ENCODE results near the gene BRD1. TPM values are rescaled to one million over a fixed set of nuclear protein-coding genes. Genes with fewer than 3 reads are reported as not detected.
A peak's percentile ranks its signal among the peaks of the same experiment; 100 is the strongest.

The BRD1 gene
- total and polyA plus RNA-seq, 9 of the 15 experiments (the other 6 are each of a cell fraction or from before 2014, with no cell fraction given), result 0.42 to 17.6 (median 5.5) TPM

- TF ChIP-seq ZNF184 (CRISPR knock-in tag; IDR thresholded peaks at IDR 0.05) (no peak), TAF1 (IDR thresholded peaks at IDR 0.05; ENCODE audit: control insufficient read depth, extremely low read depth, insufficient read depth, low read length, severe bottlenecking) (peak; percentile 59), PHF8 (IDR thresholded peaks at IDR 0.05; ENCODE audit: borderline replicate concordance, low read length) (peak; percentile 34; the same call in 1 of the 2 replicates), ZBTB7A (IDR thresholded peaks at IDR 0.05; ENCODE audit: borderline replicate concordance, control insufficient read depth, low read depth, low read length) (peak; percentile 47; the same call in 1 of the 2 replicates), GABPB2 (CRISPR knock-in tag; conservative IDR thresholded peaks at IDR 0.05) (no peak), ZNF717 (CRISPR knock-in tag; IDR thresholded peaks at IDR 0.05) (no peak), C11orf30 (IDR thresholded peaks at IDR 0.05; ENCODE audit: low read depth) (no peak), SFPQ (IDR thresholded peaks at IDR 0.05; ENCODE audit: low read depth, low read length) (no peak), THAP12 (CRISPR knock-in tag; IDR thresholded peaks at IDR 0.05) (no peak), CTBP1 (IDR thresholded peaks at IDR 0.05; ENCODE audit: borderline replicate concordance) (peak; percentile 22; the same call in 1 of the 2 replicates), PTBP1 (IDR thresholded peaks at IDR 0.05; ENCODE audit: low read depth, low read length) (no peak), E2F6 (IDR thresholded peaks at IDR 0.05; ENCODE audit: borderline replicate concordance in 1 of 2, extremely low read depth in 1 of 2, insufficient read depth in 1 of 2, insufficient read length in 1 of 2, low read depth in 1 of 2, low read length in 1 of 2, poor library complexity in 1 of 2, severe bottlenecking in 1 of 2) (peak in 1 of 2 experiments; percentile 17), MAZ (CRISPR knock-in tag; conservative IDR thresholded peaks at IDR 0.05 in 1 of 2, IDR thresholded peaks at IDR 0.05 in 1 of 2) (peak in 1 of 2 experiments; percentile 68; a peak in 2 of 4 replicates), YY1 (IDR thresholded peaks at IDR 0.05; ENCODE audit: borderline replicate concordance in 1 of 3, control insufficient read depth in 1 of 3, extremely low read depth in 1 of 3, insufficient read depth in 3 of 3, insufficient read length in 1 of 3, insufficient replicate concordance in 2 of 3, low read depth in 1 of 3, low read length in 2 of 3) (peak; percentile 52 to 88 (median 82)), CBFA2T2 (conservative IDR thresholded peaks at IDR 0.05) (no peak)
Measured at GRCh38 chr22:49827853-49828598, at the start of gene BRD1 (continued).

Measured in K562 (cell line).